GM10266 (cell line): ENCODE measurements around the gene MBOAT2.

Experiments used
- DNase-seq: peaks from one replicate; pipeline ENCODE4 v3.0.0; 2012; ENCODE audit errors: extremely low spot score
- CTCF ChIP-seq: IDR thresholded peaks from 2 replicates; pipeline ENCODE4 v1.5.1; 2012; ENCODE audit warnings: mild to moderate bottlenecking, low read depth; ENCODE audit not compliant: control insufficient read depth, insufficient read depth; ENCODE audit errors: missing control alignments

Gene MBOAT2

GRCh38 chr2:8870441-8870840 lies 133.0 kb downstream of the MBOAT2 start:
- no peak for DNase-seq
- no peak for TF ChIP-seq CTCF

GRCh38 chr2:8867363-8867762 lies 136.1 kb downstream of the MBOAT2 start:
- no peak for TF ChIP-seq CTCF
- DNase-seq: no peak

GRCh38 chr2:8863331-8863953 lies 140.0 kb downstream of the MBOAT2 start:
- TF ChIP-seq CTCF: no peak
- DNase-seq: no peak

GRCh38 chr2:8862230-8862629 lies 141.3 kb downstream of the MBOAT2 start:
- TF ChIP-seq CTCF: no peak
- no peak for DNase-seq

- no peak for DNase-seq
- no peak for TF ChIP-seq CTCF
Observed at GRCh38 chr2:8861797-8862196, 141.7 kb downstream of the MBOAT2 start.

GRCh38 chr2:8860239-8860638 lies 143.2 kb downstream of the MBOAT2 start:
- TF ChIP-seq CTCF: no peak
- DNase-seq: no peak

- no peak for TF ChIP-seq CTCF
- no peak for DNase-seq
Observed at GRCh38 chr2:8858910-8859309, 144.6 kb downstream of the MBOAT2 start.
